ENCODE results near the gene DEPDC4. TPM values are rescaled to one million over a fixed set of nuclear protein-coding genes. Genes with fewer than 3 reads are reported as not detected.

DEPDC4 gene
- polyA plus RNA-seq, 1 experiment = 1.3 TPM

DNA sequence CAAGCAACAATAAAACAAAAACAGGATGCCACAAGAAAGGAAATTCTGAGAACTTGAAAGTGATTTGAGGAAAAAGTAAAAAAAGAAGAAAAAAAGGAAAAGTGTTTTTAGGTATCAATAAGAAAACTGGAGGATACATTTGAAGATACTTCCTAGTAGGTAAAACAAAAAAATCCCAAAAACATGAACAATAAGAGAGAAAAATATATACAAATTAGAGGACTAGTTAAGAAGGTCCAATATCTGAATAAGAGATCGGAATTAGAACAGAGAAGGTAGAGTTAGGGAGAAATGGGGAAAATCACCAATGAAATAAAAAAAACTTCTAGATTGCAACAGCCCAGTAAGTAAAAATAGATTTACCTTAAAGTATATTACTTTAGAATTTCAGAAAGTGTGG, 8.8 kb downstream of the DEPDC4 start:
- Histone ChIP-seq H3K4me3 (ENCODE audit: low read depth, low read length) (no peak overlapping the region), H3K27me3 (ENCODE audit: control insufficient read depth, insufficient read depth, low read length) (no peaks in the 10 kb centered on the region), H3K9me3 (ENCODE audit: control insufficient read depth, insufficient read depth, low read length) (no peaks in the 10 kb centered on the region), H3K27ac (ENCODE audit: low read depth, low read length) (no peak overlapping the region)
- no peak for DNase-seq (ENCODE audit: low read depth, low spot score)
- ChIA-PET CTCF (interaction anchor here (2.2 kb wide), 1 partner anchor 23 kb away, joined by 7 read pairs; no protein-coding TSS in a partner anchor), POLR2A (no interaction called here)
- no peak for TF ChIP-seq CTCF (IDR thresholded peaks at IDR 0.05; ENCODE audit: low read depth, low read length)

DNA sequence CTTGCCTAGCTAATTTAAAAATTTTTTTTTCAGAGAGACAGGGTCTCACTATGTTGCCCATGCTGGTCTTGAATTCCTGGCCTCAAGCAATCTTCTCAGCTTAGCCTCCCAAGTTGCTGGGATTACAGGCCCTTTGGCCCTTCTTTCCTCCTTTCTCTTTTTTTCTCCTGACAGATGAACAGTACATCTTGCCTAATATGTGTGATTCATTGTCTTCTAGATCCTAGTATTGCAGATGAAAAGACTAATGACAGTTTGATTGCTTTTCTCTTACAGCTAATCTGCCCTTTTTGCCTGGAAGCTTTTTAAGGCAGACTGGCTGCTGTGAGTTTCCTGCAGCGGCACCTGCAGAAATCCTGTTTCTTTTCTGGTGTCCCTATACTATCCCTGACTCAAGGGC, 12.0 kb downstream of the DEPDC4 start:
- no peaks in the 10 kb centered on the region for H3K9me3 ChIP-seq (ENCODE audit: control insufficient read depth, insufficient read depth, low read length)
- DNase-seq (ENCODE audit: low read depth, low spot score) = no peak
- no peak overlapping the region for H3K27ac ChIP-seq (ENCODE audit: low read depth, low read length)
- H3K27me3 ChIP-seq (ENCODE audit: control insufficient read depth, insufficient read depth, low read length) = no peaks in the 10 kb centered on the region
- ChIA-PET POLR2A (no interaction called here), CTCF (interaction anchor here (1.8 kb wide), 1 partner anchor 20 kb away, joined by 7 read pairs; no protein-coding TSS in a partner anchor)
- TF ChIP-seq CTCF (IDR thresholded peaks at IDR 0.05; ENCODE audit: low read depth, low read length) = no peak
- H3K4me3 ChIP-seq (ENCODE audit: low read depth, low read length) = no peak overlapping the region

DNA sequence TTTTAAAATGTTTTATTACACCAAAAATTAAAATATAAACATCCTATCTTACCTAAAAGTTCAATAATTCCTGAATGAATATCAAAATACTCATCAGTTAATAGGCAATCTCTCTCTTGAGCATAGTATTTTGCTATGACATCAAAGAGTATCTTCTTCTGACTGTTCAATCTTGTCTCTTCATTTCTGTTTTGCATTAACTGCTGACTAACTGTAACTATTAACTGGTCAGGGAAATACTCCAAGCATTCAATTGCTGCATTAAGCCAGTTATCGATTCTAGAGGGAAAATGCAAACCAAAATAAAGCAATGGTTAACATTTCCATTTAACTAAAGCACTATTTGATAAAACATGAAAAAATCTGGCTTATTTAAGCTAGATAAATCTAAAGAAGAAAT, 13.4 kb downstream of the DEPDC4 start:
- H3K9me3 ChIP-seq (ENCODE audit: control insufficient read depth, insufficient read depth, low read length) = no peaks in the 10 kb centered on the region
- no peak for TF ChIP-seq CTCF (IDR thresholded peaks at IDR 0.05; ENCODE audit: low read depth, low read length)
- DNase-seq (ENCODE audit: low read depth, low spot score) = no peak
- CTCF ChIA-PET = interaction anchor here (0.6 kb wide), 1 partner anchor 18 kb away, joined by 3 read pairs; no protein-coding TSS in a partner anchor
- H3K27me3 ChIP-seq (ENCODE audit: control insufficient read depth, insufficient read depth, low read length) = no peaks in the 10 kb centered on the region
- H3K27ac ChIP-seq (ENCODE audit: low read depth, low read length) = no peak overlapping the region
- POLR2A ChIA-PET = no interaction called here
- H3K4me3 ChIP-seq (ENCODE audit: low read depth, low read length) = no peak overlapping the region

DNA sequence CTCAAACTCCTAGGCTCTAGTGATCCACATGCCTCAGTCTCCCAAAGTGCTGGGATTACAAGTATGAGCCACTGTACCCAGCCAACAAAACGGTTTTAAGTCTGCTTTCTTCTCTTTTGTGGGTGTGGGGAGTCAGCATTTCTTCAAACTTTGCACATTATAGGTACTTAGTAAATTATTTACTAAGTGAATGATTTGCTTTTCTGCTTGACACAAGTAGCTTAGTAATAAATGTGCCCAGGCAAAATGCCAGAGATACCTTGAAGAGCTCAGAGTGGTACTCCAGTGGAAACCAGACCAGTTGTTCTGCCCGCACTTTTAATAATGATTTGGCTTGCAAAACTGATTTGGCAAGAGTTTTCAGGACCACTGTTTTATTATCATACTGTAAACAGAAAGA, 15.0 kb downstream of the DEPDC4 start:
- DNase-seq (ENCODE audit: low read depth, low spot score) = no peak
- no peaks in the 10 kb centered on the region for H3K27me3 ChIP-seq (ENCODE audit: control insufficient read depth, insufficient read depth, low read length)
- no peak overlapping the region for H3K27ac ChIP-seq (ENCODE audit: low read depth, low read length)
- H3K4me3 ChIP-seq (ENCODE audit: low read depth, low read length) = no peak overlapping the region
- ChIA-PET CTCF (no interaction called here), POLR2A (no interaction called here)
- H3K9me3 ChIP-seq (ENCODE audit: control insufficient read depth, insufficient read depth, low read length) = no peaks in the 10 kb centered on the region
- TF ChIP-seq CTCF (IDR thresholded peaks at IDR 0.05; ENCODE audit: low read depth, low read length) = no peak

- POLR2A ChIA-PET = no interaction called here
- CTCF ChIA-PET = no interaction called here
- Histone ChIP-seq H3K27me3 (ENCODE audit: control insufficient read depth, insufficient read depth, low read length) (no peaks in the 10 kb centered on the region), H3K9me3 (ENCODE audit: control insufficient read depth, insufficient read depth, low read length) (no peaks in the 10 kb centered on the region), H3K4me3 (ENCODE audit: low read depth, low read length) (no peak overlapping the region), H3K27ac (ENCODE audit: low read depth, low read length) (no peak overlapping the region)
- no peak for TF ChIP-seq CTCF (IDR thresholded peaks at IDR 0.05; ENCODE audit: low read depth, low read length)
- no peak for DNase-seq (ENCODE audit: low read depth, low spot score)
Measured at GRCh38 chr12:100249941-100250340, 16.9 kb downstream of the DEPDC4 start.

All from AG04450 (cell line).